H1 (cell line): ENCODE measurements around the gene TMEM107. TPM values are rescaled to one million over a fixed set of nuclear protein-coding genes. Genes with fewer than 3 reads are reported as not detected.

Experiments
- CTCF ChIA-PET: fragments of 300-600 bp; sonication (Branson Sonifier 250); formaldehyde crosslinking; loops from one replicate; lab custom pipeline; 2021; ENCODE audit not compliant: partially characterized antibody; lab: Charles Lee
- POLR2A ChIA-PET: fragments of 300-600 bp; sonication (Branson Sonifier 250); formaldehyde crosslinking; loops from one replicate; lab custom pipeline; 2021; ENCODE audit warnings: inconsistent platforms; ENCODE audit not compliant: partially characterized antibody; lab: Charles Lee
- DNase-seq, 2 experiments: peaks; one replicate each; pipeline versions ENCODE4 v3.0.0 to v3.0.0-alpha.2; 2010 to 2022; ENCODE audit warnings: low spot score in 2 of 2, low read depth in 1 of 2, mixed read lengths in 1 of 2
- FAIRE-seq: peaks from 2 replicates; lab custom pipeline; 2011; peaks lifted over from hg19 to GRCh38; lab: Jason Lieb, UNC
- H2AFZ ChIP-seq: 2 replicates; pipeline ENCODE4 v1.8.1; 2012; ENCODE audit warnings: low read length, inconsistent platforms
- H2AK5ac ChIP-seq: 2 replicates; pipeline ENCODE4 v1.6.1; 2013; ENCODE audit warnings: low read depth, low read length
- H2BK120ac ChIP-seq: replicated peaks from 2 replicates; pipeline ENCODE3; 2013; ENCODE audit warnings: low read depth, low read length, inconsistent platforms
- H2BK12ac ChIP-seq: 2 replicates; pipeline ENCODE4 v1.6.1; 2013; ENCODE audit warnings: low read depth, low read length
- H2BK15ac ChIP-seq: 2 replicates; pipeline ENCODE4 v1.6.1; 2013; ENCODE audit warnings: low read length
- H2BK20ac ChIP-seq: 2 replicates; pipeline ENCODE4 v1.6.1; 2013; ENCODE audit warnings: low read length
- H2BK5ac ChIP-seq: 2 replicates; pipeline ENCODE4 v1.6.1; 2013; ENCODE audit warnings: low read depth, low read length
- H3K14ac ChIP-seq: 2 replicates; pipeline ENCODE4 v1.6.1; 2013; ENCODE audit warnings: inconsistent platforms; ENCODE audit not compliant: insufficient read length
- H3K18ac ChIP-seq: 2 replicates; pipeline ENCODE4 v1.6.1; 2013; ENCODE audit warnings: low read length; ENCODE audit errors: extremely low read depth
- H3K23ac ChIP-seq: 2 replicates; pipeline ENCODE4 v1.6.1; 2013; ENCODE audit warnings: inconsistent platforms; ENCODE audit not compliant: insufficient read length
- H3K23me2 ChIP-seq: 2 replicates; pipeline ENCODE4 v1.6.1; 2013; ENCODE audit warnings: low read depth, low read length
- H3K27ac ChIP-seq: 2 replicates; pipeline ENCODE4 v1.6.1; 2011; ENCODE audit warnings: low read depth, low read length, inconsistent platforms
- H3K27me3 ChIP-seq, 4 experiments: replicated peaks in 1 of 4; 1 replicate in 1 of 4; 2 replicates in 3 of 4; pipeline versions ENCODE4 v1.6.1 to v1.8.1; 2011 to 2013; ENCODE audit warnings: low read length in 3 of 4, mild to moderate bottlenecking in 3 of 4, inconsistent platforms in 2 of 4, mixed read lengths in 2 of 4, moderate library complexity in 1 of 4; ENCODE audit not compliant: control insufficient read depth in 3 of 4, insufficient read depth in 3 of 4; ENCODE audit errors: extremely low read depth in 1 of 4
- H3K36me3 ChIP-seq, 4 experiments: 2 replicates each; pipeline versions ENCODE4 v1.6.1 to v1.8.1; 2011 to 2013; ENCODE audit warnings: mild to moderate bottlenecking in 4 of 4, low read length in 3 of 4, moderate library complexity in 2 of 4, control low read depth in 1 of 4, inconsistent platforms in 1 of 4; ENCODE audit not compliant: insufficient read depth in 4 of 4, control insufficient read depth in 2 of 4
- H3K4ac ChIP-seq: replicated peaks from 2 replicates; pipeline ENCODE3; 2013; ENCODE audit warnings: low read length, low read depth, mixed read lengths, inconsistent platforms; ENCODE audit not compliant: insufficient read length
- H3K4me1 ChIP-seq, 4 experiments: replicated peaks in 1 of 4; 1 replicate in 1 of 4; 2 replicates in 3 of 4; pipeline versions ENCODE4 v1.6.1 to v1.8.1; 2011 to 2013; ENCODE audit warnings: low read length in 3 of 4, inconsistent platforms in 2 of 4, mixed read lengths in 1 of 4; ENCODE audit not compliant: insufficient read depth in 4 of 4, control insufficient read depth in 3 of 4
- H3K4me2 ChIP-seq, 2 experiments: 2 replicates each; pipeline versions ENCODE4 v1.6.1 to v1.8.1; 2011 to 2013; ENCODE audit warnings: low read depth in 2 of 2, low read length in 2 of 2, control low read depth in 1 of 2, inconsistent platforms in 1 of 2, mild to moderate bottlenecking in 1 of 2; ENCODE audit not compliant: insufficient read depth in 1 of 2
- H3K4me3 ChIP-seq, 4 experiments: fragments of 200-600, 300-600 bp in 1 of 4; sonication (generic), shearing (Covaris generic), sonication (Bioruptor Twin) in 1 of 4; 2 replicates each; pipeline versions ENCODE4 v1.5.1 to v1.8.1; 2011 to 2016; ENCODE audit warnings: low read length in 4 of 4, low read depth in 3 of 4, control low read depth in 2 of 4, inconsistent platforms in 2 of 4, mild to moderate bottlenecking in 2 of 4, mixed read lengths in 1 of 4, moderate library complexity in 1 of 4; ENCODE audit not compliant: insufficient read depth in 2 of 4; ENCODE audit errors: extremely low read depth in 1 of 4
- H3K56ac ChIP-seq: replicated peaks from 2 replicates; pipeline ENCODE3; 2013; ENCODE audit warnings: low read depth, mild to moderate bottlenecking, mixed read lengths, low read length, inconsistent platforms; ENCODE audit not compliant: insufficient read length
- H3K79me1 ChIP-seq: 2 replicates; pipeline ENCODE4 v1.6.1; 2013; ENCODE audit warnings: low read depth, low read length, control low read depth
- H3K79me2 ChIP-seq, 2 experiments: 2 replicates each; pipeline versions ENCODE4 v1.6.1 to v1.8.1; 2012 to 2013; ENCODE audit warnings: low read length in 2 of 2, mild to moderate bottlenecking in 2 of 2, inconsistent platforms in 1 of 2; ENCODE audit not compliant: insufficient read depth in 2 of 2, control insufficient read depth in 1 of 2
- H3K9ac ChIP-seq, 4 experiments: replicated peaks in 1 of 4; 1 replicate in 1 of 4; 2 replicates in 3 of 4; pipeline versions ENCODE4 v1.6.1 to v1.8.1; 2011 to 2013; ENCODE audit warnings: low read depth in 3 of 4, low read length in 3 of 4, control low read depth in 2 of 4, mild to moderate bottlenecking in 2 of 4, moderate library complexity in 2 of 4, inconsistent platforms in 1 of 4; ENCODE audit errors: extremely low read depth in 1 of 4
- H3K9me3 ChIP-seq, 2 experiments: 2 replicates each; pipeline versions ENCODE4 v1.6.1 to v1.8.1; 2012 to 2013; ENCODE audit warnings: mild to moderate bottlenecking in 2 of 2, moderate library complexity in 2 of 2, control low read depth in 1 of 2, inconsistent platforms in 1 of 2, low read depth in 1 of 2, low read length in 1 of 2, mixed read lengths in 1 of 2; ENCODE audit not compliant: insufficient read depth in 2 of 2
- H4K20me1 ChIP-seq, 2 experiments: replicated peaks in 1 of 2; 2 replicates each; pipeline versions ENCODE3 to v1.8.1; 2011 to 2013; ENCODE audit warnings: inconsistent platforms in 2 of 2, low read length in 2 of 2, mild to moderate bottlenecking in 1 of 2; ENCODE audit not compliant: insufficient read depth in 2 of 2, control insufficient read depth in 1 of 2
- H4K5ac ChIP-seq: 2 replicates; pipeline ENCODE4 v1.6.1; 2013; ENCODE audit warnings: low read length, low read depth, mixed read lengths, inconsistent platforms; ENCODE audit not compliant: insufficient read length
- H4K8ac ChIP-seq: 2 replicates; pipeline ENCODE4 v1.8.0; 2013; ENCODE audit warnings: mild to moderate bottlenecking, moderate library complexity, low read length, inconsistent platforms; ENCODE audit not compliant: insufficient read depth; ENCODE audit errors: extremely low read depth
- H4K91ac ChIP-seq: replicated peaks from 2 replicates; pipeline ENCODE3; 2013; ENCODE audit warnings: low read length, mixed read lengths, inconsistent platforms; ENCODE audit not compliant: insufficient read length
- CHD1 ChIP-seq: IDR thresholded peaks from 2 replicates; pipeline ENCODE4 v1.6.1; 2012; ENCODE audit warnings: low read depth, low read length, improper control_type of control experiment
- CTCF ChIP-seq, 3 experiments: IDR thresholded peaks; 1 replicate in 2 of 3; 2 replicates in 1 of 3; pipeline versions ENCODE4 v1.5.1 to v1.6.1; 2011; ENCODE audit warnings: low read length in 3 of 3, mild to moderate bottlenecking in 3 of 3, inconsistent platforms in 2 of 3, low read depth in 1 of 3, moderate library complexity in 1 of 3; ENCODE audit not compliant: insufficient read depth in 1 of 3; ENCODE audit errors: control extremely low read depth in 1 of 3
- GABPA ChIP-seq: IDR thresholded peaks from 2 replicates; pipeline ENCODE4 v1.6.1; 2011; ENCODE audit warnings: mild to moderate bottlenecking, low read length, moderate library complexity, borderline replicate concordance; ENCODE audit not compliant: insufficient read depth
- JUND ChIP-seq: IDR thresholded peaks from 2 replicates; pipeline ENCODE4 v1.6.1; 2011; ENCODE audit warnings: mild to moderate bottlenecking, improper control_type of control experiment, low read length
- KDM5A ChIP-seq: fragments of 200-600 bp; IDR thresholded peaks from 2 replicates; pipeline ENCODE4 v1.7.1; 2012; ENCODE audit warnings: mild to moderate bottlenecking, low read length, inconsistent platforms, mixed read lengths
- MAX ChIP-seq: IDR thresholded peaks from 2 replicates; pipeline ENCODE4 v1.6.1; 2012; ENCODE audit warnings: inconsistent platforms
- POLR2A ChIP-seq, 2 experiments: IDR thresholded peaks; 1 replicate in 1 of 2; 2 replicates in 1 of 2; pipeline ENCODE4 v1.6.1; 2011; ENCODE audit warnings: low read depth in 2 of 2, low read length in 2 of 2, mild to moderate bottlenecking in 2 of 2; ENCODE audit errors: control extremely low read depth in 1 of 2
- POU5F1 ChIP-seq: IDR thresholded peaks from 2 replicates; pipeline ENCODE4 v1.6.1; 2011; ENCODE audit warnings: low read depth, mild to moderate bottlenecking, low read length, moderate library complexity
- RFX5 ChIP-seq: IDR thresholded peaks from 2 replicates; pipeline ENCODE4 v1.6.1; 2011; ENCODE audit warnings: low read depth, low read length, improper control_type of control experiment, borderline replicate concordance
- USF2 ChIP-seq: IDR thresholded peaks from 2 replicates; pipeline ENCODE4 v1.6.1; 2011; ENCODE audit warnings: low read length, improper control_type of control experiment
- YY1 ChIP-seq: IDR thresholded peaks from 2 replicates; pipeline ENCODE4 v1.6.1; 2011; ENCODE audit warnings: low read depth, mild to moderate bottlenecking, low read length
- WGBS, 2 experiments: shearing (Covaris generic) in 1 of 2; methylation state at CpG; one replicate each; pipeline versions ENCODE4 v1.1.6 to v1.1.7; 2013 to 2015; ENCODE audit warnings: low lambda C conversion rate in 2 of 2, mixed read lengths in 2 of 2, inconsistent platforms in 1 of 2, low coverage in 1 of 2, missing lambda C conversion rate in 1 of 2; ENCODE audit not compliant: insufficient replicate concordance in 2 of 2, insufficient coverage in 1 of 2, insufficient read length in 1 of 2; ENCODE audit errors: extremely low coverage in 1 of 2, missing lambda C conversion rate in 1 of 2; 5-methylcytosine and 5-hydroxymethylcytosine counted together
- polyA plus RNA-seq, 7 experiments: library from polyadenylated mRNA; depleted of rRNA in 3 of 7; stranded (reverse) in 5 of 7; unstranded in 2 of 7; fragments of >200 nt in 5 of 7; fragments of 200-250 nt in 2 of 7; gene quantifications; 1 replicate in 5 of 7; 2 replicates in 1 of 7; 4 replicates in 1 of 7; pipeline versions ENCODE4 v1.2.1 to v1.2.3, GENCODE V29; 2011 to 2013; ENCODE audit warnings: missing spikeins in 2 of 7, mixed read lengths in 2 of 7
- total RNA-seq: library from RNA; stranded (reverse); fragmentation: NEBNext Ultra II Directional; extraction: Animal tissue kit (Norgen Biotek cat#: 25700); gene quantifications from 2 replicates; pipeline ENCODE4 v1.2.1, GENCODE V29; 2021

TMEM107 gene
- total and polyA plus RNA-seq, 2 of the 8 experiments (the other 6 are each of a cell fraction or from before 2014, with no cell fraction given): 17.3 to 21.5 TPM

GRCh38 chr17:8167526-8167925 is 8.7 kb downstream of the TMEM107 start:
- no peak overlapping the region for H2BK15ac ChIP-seq
- ChIA-PET POLR2A (interaction anchor here (0.6 to 15.7 kb wide), 11 partner anchors 6 to 57 kb away, joined by 3 to 289 read pairs (median 4); partner anchors contain the start of gene TMEM107), CTCF (interaction anchor here (0.6 to 2.2 kb wide), 5 partner anchors 9 to 113 kb away, joined by 3 to 14 read pairs (median 3); no protein-coding TSS in a partner anchor)
- H3K4me2 ChIP-seq: no peak overlapping the region
- H3K36me3 ChIP-seq: no peaks in the 10 kb centered on the region
- no peak overlapping the region for H3K14ac ChIP-seq
- no peaks in the 10 kb centered on the region; the same call in 1 of the 2 replicates for H3K79me1 ChIP-seq
- H2AFZ ChIP-seq: no peak overlapping the region
- H2BK120ac ChIP-seq: no peak overlapping the region
- H3K4ac ChIP-seq: no peak overlapping the region
- DNase-seq (no peak), FAIRE-seq (no peak)
- no peak overlapping the region for H3K4me3 ChIP-seq
- no peak overlapping the region for H4K91ac ChIP-seq
- H3K4me1 ChIP-seq: peaks cover 4 to 17% (median 10%) of the 10 kb centered on the region in 4 experiments
- H4K5ac ChIP-seq: no peak overlapping the region
- no peak overlapping the region for H2BK12ac ChIP-seq
- no peak overlapping the region for H2BK5ac ChIP-seq
- H2BK20ac ChIP-seq: no peak overlapping the region
- H2AK5ac ChIP-seq: no peak overlapping the region
- no peak overlapping the region for H3K18ac ChIP-seq
- peaks cover 7% of the 10 kb centered on the region; the same call in 1 of the 2 replicates for H3K23me2 ChIP-seq
- H4K20me1 ChIP-seq: no peaks in the 10 kb centered on the region
- no peaks in the 10 kb centered on the region for H3K27me3 ChIP-seq
- no peaks in the 10 kb centered on the region for H3K79me2 ChIP-seq
- no peak overlapping the region for H3K9ac ChIP-seq
- no peaks in the 10 kb centered on the region for H3K9me3 ChIP-seq
- 82% methylated on average over 3 of the region's 3 CpGs; no CpG with 5 or more reads in 1 of the 2 experiments for WGBS, 2 experiments
- no peak overlapping the region for H4K8ac ChIP-seq
- no peak overlapping the region for H3K27ac ChIP-seq
- no peak overlapping the region for H3K56ac ChIP-seq
- no peak overlapping the region for H3K23ac ChIP-seq
- TF ChIP-seq YY1 (no peak), RFX5 (no peak), POLR2A (IDR thresholded peaks at IDR 0.05; ENCODE audit: control extremely low read depth in 1 of 2, low read depth in 2 of 2, low read length in 2 of 2) (no peak), POU5F1 (no peak), CTCF (IDR thresholded peaks at IDR 0.05; ENCODE audit: control extremely low read depth in 1 of 3, insufficient read depth in 1 of 3, low read depth in 1 of 3, low read length in 3 of 3) (no peak), GABPA (no peak), KDM5A (no peak), CHD1 (no peak), JUND (no peak), MAX (no peak), USF2 (no peak)
